Fibroblast of pulmonary artery (primary cell): ENCODE measurements around the gene SNED1.
"Not testable (repeated sequence)": the region's sequence is repeated elsewhere in the genome, so short reads cannot be mapped to it uniquely, and the experiment has no call there.

Experiments
- DNase-seq: peaks from one replicate; pipeline ENCODE4 v3.0.0-alpha.2; 2010; ENCODE audit warnings: low read depth
- H3K4me3 ChIP-seq: replicated peaks from 2 replicates; pipeline ENCODE4 v1.5.1; 2011; ENCODE audit warnings: low read depth, mild to moderate bottlenecking, control low read depth, low read length, moderate library complexity
- TF ChIP-seq, protein P1 (sequence below): IDR thresholded peaks from 2 replicates; pipeline ENCODE4 v1.5.1; 2011; ENCODE audit warnings: mild to moderate bottlenecking, control low read depth, low read length, inconsistent platforms; ENCODE audit errors: missing control alignments

The SNED1 gene

DNA sequence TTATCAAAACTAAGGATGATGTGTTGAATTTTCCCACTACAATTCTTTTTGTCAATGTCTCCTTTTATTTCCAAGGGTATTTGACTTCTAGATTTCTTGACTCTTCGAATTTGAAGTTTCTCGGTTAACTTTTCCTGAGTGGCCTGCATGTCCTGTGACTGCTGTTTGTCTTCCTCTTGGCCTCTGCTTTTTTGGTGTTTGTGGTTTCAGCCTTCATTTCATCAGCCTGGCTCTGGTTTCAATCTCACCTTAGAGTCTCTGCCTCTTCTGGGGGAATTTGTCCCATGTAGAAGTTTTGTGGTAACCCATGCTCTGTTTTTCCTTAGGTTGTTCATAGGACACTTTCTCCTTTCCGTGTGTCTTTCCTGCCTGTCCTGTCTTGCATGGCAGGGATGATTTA is 28.3 kb upstream of the SNED1 start:
- H3K4me3 ChIP-seq: no peak overlapping the region
- DNase-seq: no peak
- TF ChIP-seq, protein P1, sequence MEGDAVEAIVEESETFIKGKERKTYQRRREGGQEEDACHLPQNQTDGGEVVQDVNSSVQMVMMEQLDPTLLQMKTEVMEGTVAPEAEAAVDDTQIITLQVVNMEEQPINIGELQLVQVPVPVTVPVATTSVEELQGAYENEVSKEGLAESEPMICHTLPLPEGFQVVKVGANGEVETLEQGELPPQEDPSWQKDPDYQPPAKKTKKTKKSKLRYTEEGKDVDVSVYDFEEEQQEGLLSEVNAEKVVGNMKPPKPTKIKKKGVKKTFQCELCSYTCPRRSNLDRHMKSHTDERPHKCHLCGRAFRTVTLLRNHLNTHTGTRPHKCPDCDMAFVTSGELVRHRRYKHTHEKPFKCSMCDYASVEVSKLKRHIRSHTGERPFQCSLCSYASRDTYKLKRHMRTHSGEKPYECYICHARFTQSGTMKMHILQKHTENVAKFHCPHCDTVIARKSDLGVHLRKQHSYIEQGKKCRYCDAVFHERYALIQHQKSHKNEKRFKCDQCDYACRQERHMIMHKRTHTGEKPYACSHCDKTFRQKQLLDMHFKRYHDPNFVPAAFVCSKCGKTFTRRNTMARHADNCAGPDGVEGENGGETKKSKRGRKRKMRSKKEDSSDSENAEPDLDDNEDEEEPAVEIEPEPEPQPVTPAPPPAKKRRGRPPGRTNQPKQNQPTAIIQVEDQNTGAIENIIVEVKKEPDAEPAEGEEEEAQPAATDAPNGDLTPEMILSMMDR: no peak

DNA sequence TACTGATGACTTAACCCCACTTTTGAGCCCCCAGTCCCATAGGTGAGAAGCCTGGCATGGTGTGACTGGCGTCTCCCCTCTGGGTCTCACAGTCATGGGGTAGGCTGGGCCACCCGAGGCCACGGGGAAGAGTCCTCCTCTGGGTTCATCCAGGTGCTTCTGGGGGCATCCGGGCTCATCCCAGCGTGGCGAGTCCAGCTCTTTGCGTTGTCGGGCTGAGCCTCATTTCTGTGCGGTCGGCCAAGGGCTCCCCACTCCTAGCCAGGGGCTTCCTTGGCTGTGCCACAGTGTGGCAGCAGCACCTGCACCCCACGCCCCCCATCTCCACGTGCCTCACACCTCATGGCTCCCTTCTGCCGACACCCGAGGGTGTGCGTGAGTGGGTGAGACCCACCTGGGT is 27.6 kb upstream of the SNED1 start:
- DNase-seq: no peak
- no peak overlapping the region for H3K4me3 ChIP-seq
- TF ChIP-seq, protein P1: no peak

DNA sequence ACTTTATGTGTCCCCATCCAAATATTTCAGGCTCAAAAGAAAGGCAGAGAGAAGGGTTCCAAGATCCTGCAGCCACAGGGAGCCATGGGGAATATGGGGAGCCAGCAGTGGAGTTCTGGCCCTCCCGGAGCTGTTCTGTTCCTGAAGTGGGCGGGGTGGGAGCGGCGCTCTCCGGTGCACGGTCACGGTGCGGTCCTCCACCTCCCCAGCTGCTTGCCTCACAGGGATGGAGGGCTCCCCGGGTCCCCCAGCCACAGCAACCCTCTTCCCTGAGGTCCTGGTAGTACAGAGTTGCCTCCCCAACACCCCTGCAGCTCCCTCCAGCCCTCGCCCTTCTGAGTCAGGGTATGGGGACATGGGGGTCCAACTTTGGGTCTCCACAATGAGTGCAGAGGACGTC is 26.2 kb upstream of the SNED1 start:
- no peak for DNase-seq
- TF ChIP-seq, protein P1: no peak
- no peak overlapping the region for H3K4me3 ChIP-seq

DNA sequence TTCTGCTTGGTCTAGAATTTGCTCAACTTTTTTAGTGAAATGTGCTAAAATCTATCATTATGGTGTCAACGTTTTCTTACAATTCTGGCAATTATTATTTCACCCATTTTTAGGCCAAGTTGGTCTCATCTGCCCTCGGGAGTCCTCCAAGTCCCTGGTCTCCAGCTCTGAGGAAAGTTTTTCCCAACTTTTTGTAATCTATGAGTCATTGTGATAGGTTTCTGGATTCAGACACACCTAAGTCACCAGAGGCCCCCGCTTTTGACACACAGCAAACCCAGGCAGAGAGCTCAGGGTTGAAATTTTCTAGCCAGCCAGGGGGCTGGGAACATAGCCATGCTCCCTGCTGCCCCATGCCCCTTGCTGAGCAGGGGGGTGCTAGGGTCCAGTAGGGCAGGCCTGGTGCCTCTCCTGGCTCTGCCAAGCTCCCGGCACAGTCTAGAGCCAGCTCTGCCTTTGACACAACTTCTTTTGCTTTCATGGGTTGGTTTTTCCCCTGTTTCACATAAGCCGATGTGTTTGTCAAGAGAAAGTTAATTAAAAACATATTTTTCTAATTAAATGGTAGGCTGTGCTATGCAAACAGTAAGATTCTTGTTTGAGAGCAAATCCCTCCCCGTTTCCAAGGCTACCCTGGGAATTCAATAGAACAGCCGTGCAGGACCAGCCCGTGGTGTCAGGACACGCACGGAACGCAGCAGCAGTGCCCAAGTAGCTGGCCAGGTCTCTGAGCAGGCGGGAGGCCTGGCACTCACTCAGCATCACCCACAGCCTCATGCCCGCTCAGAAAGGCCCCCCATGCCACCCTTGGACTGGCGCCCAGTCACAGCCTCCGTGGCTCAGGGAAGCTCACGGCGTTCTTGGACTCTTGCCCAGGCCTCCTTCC is 25.5 kb upstream of the SNED1 start:
- no peak overlapping the region for H3K4me3 ChIP-seq
- TF ChIP-seq, protein P1: no peak
- DNase-seq: no peak

DNA sequence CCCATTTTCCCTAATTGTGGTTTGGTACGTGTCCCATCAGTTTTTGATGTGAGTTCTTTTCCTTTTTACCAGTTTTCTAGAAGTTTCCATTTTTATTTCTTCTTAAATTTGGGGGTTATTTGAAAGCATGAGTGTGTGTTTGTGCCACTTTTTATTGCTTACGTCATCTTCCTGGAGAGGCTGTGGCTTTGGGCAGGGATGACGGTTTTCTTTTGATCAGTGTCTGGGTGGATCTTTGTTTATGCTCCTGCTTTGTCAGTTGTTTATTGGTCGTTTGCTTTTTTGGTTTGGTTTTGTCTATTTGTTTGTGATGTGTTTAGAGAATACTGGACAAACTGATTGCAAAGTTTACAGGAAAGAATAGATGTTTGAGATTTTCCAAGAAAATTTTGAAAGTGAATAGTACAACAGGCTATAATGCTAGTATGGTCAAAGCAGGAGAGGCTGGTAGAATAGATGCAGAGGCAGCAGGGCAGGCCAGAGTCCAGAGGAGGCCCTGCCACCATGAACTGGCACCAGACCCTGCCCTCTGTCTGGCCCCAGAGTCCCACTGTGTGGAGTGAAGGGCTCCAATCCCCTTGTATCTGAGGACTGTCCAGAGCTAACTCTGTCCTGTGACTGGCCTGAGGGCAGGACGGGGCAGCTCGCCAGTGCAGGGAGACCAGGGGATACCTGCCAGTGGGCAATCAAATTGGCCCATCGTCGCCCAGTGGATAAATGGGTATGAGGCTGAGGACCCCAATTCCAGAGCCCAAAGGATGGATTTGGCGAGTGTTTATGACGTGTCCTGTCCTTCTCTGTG is 23.4 kb upstream of the SNED1 start:
- no peak for DNase-seq
- TF ChIP-seq, protein P1: no peak
- H3K4me3 ChIP-seq: no peak overlapping the region

DNA sequence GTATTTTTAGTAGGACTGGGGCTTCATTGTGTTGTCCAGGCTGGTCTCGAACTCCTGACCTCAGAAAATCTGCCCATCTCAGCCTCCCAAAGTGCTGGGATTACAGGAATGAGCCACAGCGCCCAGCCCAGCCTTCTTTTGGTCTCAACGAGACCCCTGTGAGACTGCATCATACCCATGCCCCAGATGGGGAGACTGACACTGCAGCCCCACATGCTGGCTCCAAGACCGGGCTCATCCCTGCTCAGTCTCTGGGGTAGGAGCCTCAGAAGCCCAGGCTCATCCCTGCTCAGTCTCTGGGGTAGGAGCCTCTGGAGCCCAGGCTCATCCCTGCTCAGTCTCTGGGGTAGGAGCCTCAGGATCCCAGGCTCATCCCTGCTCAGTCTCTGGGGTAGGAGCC is 22.5 kb upstream of the SNED1 start:
- DNase-seq, H3K4me3 ChIP-seq: not testable (repeated sequence)

DNA sequence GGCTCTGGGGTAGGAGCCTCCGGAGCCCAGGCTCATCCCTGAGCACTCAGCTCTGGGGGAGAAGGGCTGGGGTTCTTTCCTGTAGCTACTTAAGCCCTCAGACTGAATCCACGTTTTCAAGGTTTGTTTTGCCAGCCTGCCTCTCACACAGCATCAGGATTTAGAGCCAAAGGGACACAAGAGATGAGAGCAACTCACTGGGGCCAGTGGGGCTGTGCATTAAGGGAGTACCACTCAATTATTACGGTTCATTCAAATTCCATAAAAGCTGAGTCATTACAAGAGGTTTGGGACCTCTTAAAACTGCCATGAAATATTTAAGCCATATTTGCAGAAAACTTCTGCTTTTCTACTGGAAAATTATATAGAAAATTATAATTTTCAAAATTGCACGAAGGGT is 17.1 kb upstream of the SNED1 start:
- DNase-seq: no peak
- H3K4me3 ChIP-seq: no peak overlapping the region
- TF ChIP-seq, protein P1: no peak
